D341Med (cell line): Measurements from ENCODE around the gene CABLES1.
"Not testable (repeated sequence)": the region's sequence is repeated elsewhere in the genome, so short reads cannot be mapped to it uniquely, and the experiment has no call there.

ENCODE experiments used
- DNase-seq: peaks from one replicate; pipeline ENCODE4 v3.0.0; 2012; ENCODE audit warnings: low spot score

Gene CABLES1

DNA sequence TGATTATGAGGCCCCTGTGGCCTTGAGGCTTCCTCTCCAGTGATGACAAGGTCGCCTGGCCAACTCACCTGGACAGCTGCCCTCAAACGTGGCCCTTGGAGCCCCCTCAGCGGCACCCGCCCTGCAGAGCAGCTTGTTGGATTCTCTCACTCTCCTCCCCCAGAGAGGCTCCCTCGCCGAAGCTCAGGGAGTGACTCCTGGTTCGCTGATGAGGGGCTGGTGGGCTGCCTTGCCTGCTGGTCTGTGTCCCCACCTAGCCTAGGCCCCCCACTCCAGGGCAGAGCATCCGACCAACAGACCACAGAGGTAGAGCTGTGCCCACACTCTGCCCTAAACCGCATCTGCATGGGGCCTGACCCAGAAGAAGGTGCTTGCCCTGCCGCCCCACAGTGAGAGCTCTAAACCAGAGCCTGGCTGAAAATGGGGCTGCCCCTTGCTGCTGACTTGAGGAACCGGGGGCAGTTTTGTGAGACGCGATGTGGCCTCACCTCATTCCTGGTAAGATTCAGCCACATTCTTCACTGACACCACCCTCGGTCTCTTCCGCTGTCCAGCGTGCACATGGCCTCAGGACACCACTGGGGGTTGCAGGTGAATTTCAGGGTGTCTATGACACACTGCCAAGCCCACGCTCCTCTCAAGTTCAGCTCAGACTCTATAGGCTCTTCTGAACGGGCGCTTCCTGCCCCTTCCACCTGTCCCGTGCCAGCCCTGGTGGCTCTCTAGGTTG is 131.6 kb downstream of the CABLES1 start:
- DNase-seq = no peak

DNA sequence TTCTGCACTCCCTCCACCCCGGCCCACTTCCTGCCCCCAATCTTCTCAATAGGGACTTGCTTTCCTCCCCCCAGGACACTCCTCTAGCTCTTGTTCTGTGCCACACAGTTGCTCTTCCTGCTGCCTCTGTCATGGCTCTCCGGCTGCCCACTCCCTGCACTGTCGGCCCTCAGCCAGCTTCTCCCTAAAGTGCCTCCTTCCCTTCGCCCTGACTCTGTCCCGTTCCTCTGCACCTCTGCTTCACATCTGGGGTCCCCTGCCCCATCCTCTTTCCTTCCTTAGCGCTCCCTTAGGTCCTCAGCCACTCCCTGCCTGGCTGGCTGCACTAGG is 132.1 kb downstream of the CABLES1 start:
- DNase-seq = no peak

DNA sequence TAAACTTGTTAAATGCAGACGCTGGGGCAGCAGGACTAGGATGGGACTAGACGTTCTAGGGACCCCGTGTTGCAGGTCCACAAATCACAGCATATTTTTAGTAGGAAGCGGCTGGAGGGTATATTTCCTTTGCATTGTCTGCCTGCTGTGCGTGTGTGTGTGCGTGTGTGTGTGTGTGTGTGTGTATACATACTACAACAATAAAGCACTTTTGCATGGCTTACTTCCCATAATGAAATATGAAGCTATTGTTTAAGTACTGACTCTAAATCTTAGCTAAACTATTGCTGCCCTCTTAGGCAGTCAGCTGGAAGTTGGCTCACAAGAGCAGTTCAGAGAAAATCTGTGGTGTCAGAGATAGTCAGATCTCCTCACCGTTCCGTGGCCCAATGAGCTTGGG is 133.4 kb downstream of the CABLES1 start:
- no peak for DNase-seq

DNA sequence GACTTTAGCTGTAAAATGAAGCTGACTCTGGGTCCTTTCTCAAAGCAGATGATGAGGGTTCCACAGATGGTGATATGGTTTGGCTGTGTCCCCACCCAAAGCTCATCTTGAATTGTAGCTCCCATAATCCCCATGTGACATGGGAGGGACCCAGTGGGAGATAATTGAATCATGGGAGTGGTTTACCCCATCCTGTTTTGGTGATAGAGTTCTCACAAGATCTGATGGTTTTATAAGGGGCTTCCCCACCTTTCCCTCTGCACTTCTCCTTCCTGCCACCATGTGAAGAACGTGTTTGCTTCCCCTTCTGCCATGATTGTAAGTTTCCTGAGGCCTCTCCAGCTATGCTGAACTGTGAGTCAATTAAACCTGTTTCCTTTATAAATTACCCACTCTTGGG is 133.8 kb downstream of the CABLES1 start:
- not testable (repeated sequence) for DNase-seq

- no peak for DNase-seq
Measured at GRCh38 chr18:23269928-23270327, 134.6 kb downstream of the CABLES1 start.

DNA sequence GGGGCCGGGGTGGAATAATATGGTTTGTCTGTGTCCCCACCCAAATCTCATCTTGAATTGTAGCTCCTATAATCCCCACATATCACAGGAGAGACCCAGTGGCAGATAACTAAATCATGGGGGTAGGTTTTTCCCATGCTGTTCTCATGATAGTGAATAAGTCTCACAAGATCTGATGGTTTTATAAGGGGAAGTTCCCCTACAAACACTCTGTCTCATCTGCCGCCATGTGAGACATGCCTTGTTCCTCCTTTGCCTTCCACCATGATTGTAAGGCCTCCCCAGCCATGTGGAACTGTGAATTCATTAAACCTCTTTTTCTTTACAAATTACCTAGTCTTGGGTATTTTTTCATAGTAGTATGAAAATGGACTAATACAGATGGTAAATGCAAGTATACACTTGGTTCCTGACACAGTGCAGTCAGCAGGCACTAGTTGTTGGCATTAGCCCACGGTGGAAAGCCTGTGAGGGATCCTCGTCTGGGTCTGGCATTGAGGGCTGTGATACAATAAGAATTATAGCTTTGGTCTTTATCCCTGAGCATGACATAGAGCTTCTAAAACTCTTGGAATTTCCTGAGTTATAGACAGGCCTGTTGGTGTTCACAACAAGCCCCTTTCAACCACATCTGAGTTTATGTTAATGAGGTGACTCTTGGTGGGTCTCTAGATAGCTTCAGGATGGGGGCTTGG is 135.8 kb downstream of the CABLES1 start:
- no peak for DNase-seq

GRCh38 chr18:23272498-23273232 is 137.4 kb downstream of the CABLES1 start:
- no peak for DNase-seq

GRCh38 chr18:23273443-23273966 is 138.2 kb downstream of the CABLES1 start:
- no peak for DNase-seq

DNA sequence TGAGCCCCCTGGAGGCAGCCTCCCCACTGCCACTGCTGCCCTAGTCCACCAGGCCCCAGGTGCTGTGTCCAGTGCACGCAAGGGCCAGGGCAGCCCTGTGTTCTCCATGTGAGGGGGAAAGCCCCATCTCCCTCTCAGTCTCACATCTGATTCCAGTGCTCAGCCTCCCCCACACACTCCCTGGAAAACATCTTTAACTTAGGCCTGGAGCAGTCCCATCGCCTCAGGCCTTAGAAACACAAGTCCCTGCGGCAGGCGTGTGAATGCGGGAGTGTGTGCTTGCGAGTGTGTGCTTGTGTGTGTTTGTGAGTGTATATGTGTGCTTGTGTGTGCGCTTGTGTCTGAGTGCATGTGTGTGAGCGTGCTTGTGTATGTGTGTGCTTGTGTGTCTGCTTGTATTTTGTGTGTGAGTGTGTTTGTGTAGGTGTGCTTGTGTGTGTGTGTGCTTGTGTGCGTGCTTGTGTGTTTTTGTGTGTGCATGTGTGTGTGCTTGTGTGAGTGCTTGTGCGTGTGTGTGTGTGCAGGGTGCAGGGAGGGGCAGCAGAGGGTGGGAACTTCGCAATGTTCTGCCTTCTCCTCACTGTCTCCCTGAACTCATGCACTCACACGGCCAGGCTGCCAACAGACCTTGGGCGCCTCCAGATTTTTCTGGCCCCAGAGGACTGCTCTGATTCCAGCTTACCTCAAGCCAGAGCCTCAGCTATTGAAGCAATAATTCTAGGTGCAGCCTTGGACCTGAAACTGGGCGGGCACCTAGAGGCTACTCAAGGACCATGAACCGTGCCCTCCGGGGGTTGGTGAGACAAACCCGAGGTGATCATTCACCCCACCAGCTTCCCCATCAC is 139.6 kb downstream of the CABLES1 start:
- no peak for DNase-seq

DNA sequence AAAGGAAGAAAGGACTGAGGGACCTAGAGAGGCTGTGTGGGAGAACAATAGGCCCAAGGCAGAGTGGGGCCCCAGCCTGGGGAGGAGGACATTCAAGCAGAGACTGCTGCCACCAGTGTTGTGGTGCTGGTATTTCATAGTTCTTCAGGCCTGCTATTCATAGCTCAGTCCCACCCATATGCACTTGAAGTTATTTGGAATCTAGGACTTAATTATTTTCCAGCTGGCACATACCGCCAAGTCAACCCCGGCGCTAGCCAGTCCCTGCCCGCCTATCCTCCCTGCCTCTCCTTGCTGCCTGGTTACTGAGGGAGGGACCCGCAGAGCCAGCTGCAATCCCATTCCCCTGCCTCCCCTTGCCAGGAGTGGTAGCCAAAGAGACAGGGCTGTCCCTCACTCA is 141.2 kb downstream of the CABLES1 start:
- DNase-seq = no peak

GRCh38 chr18:23277399-23277798 is 142.1 kb downstream of the CABLES1 start:
- no peak for DNase-seq

DNA sequence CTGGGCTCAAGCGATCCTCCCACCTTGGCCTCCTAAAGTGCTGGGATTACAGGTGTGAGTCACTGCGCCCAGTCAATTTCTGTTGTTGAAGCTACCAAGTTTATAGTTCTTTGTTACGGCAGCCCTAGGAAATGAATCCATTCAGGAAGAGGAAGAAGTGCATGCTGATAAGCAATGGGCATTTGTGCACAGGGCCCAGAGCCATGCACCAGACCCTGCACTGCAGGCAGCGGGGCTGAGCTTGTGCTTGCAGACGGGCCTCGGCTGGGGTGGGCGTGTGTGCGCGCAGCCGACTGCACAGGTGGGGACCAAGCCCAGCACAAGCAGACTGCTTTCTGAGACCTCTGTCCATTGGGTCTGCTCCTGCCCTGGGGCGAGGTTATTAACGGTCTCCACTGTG is 144.6 kb downstream of the CABLES1 start:
- no peak for DNase-seq

DNA sequence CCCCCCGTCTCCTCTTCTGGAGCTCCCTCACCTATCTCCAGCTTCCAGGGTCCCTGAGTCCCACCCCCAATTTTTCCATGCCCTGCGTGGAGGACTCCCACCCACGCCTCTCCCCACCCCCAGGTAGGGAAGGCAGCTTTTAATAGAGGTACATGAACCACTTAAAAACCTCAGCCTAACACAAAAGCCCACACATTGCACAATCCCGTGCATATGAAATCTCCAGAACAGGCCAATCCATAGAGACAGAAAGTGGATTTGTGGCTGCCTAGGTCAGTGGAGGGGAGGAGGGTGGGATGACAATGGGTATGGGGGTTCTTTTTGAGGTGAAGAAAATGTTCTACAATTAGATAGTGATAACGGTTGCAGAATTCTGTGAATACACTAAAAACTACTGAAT is 145.6 kb downstream of the CABLES1 start:
- DNase-seq = no peak

DNA sequence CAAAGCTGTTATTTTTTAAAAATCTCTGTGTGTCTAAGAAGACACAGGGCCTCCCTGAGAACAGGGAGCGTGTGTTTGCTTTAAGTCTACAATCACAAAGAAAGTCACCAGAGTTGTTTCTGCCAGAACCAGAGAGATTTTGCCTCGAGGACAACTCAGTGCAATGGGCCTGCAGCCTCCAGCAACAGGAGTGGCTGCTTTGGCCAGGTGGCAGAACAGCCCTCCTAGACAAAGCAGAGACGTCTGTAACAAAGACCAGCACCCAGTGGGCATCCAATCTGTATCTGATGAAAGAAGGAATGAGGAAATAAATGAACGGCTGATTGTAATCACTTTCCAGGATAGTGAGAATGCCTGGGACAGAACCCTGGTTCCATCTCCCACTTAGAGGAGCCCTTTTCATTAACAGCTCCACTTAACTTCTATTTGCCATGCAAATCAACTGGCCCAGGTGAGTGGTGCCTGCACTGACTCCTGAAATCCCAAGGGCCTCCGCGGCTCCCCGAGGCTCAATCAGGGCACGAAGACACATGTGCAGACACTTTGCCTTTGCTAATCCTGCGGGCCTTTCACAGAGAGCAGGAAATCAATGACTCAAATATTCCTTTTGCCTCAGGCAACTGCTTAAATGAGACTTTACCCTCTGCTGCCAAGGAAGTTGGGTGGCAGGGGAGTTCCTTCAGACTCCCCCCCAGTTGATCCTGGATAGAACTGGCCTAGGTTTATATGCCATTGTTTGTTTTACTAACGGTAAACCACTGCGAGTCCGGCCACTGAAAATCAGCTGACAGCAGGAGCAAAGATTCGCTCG is 146.5 kb downstream of the CABLES1 start:
- no peak for DNase-seq

GRCh38 chr18:23282437-23282781 is 147.1 kb downstream of the CABLES1 start:
- DNase-seq = no peak

DNA sequence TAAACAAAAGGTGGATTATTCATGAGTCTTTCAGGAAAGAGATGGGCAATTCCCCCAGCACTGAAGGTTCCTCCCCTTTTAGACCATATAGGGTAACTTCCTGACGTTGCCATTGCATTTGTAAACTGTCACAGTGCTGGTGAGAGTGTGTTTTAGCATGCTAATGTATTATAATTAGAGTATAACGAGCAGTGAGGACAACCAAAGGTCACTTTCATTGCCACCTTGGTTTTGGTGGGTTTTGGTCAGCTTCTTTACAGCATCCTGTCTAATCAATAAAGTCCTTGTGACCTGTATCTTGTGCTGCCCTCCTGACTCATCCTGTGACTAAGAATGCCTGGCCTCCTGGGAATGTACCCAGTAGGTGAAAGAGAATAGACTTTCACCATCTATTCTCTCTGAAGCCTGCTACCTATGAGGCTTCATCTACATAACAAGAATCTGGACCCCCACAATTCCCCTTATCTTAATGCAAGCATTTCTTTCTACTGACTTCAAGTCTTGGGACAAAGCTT is 148.7 kb downstream of the CABLES1 start:
- no peak for DNase-seq

- no peak for DNase-seq
Measured at GRCh38 chr18:23284629-23285028, 149.3 kb downstream of the CABLES1 start.

DNA sequence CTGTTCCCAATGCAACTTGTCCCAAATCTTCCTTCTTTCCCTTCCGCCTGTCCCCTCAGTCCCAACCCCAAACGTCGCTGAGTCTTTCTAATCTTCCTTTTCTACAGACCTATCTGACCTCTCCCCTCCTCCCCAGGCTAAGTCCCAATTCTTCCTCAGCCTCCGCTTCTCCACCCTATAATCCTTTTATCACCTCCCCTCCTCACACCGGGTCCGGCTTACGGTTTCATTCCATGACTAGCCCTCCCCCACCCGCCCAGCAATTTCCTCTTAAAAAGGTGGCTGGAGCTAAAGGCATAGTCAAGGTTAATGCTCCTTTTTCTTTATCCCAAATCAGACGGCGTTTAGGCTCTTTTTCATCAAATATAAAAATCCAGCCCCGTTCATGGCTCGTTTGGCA is 150.3 kb downstream of the CABLES1 start:
- DNase-seq = not testable (repeated sequence)

DNA sequence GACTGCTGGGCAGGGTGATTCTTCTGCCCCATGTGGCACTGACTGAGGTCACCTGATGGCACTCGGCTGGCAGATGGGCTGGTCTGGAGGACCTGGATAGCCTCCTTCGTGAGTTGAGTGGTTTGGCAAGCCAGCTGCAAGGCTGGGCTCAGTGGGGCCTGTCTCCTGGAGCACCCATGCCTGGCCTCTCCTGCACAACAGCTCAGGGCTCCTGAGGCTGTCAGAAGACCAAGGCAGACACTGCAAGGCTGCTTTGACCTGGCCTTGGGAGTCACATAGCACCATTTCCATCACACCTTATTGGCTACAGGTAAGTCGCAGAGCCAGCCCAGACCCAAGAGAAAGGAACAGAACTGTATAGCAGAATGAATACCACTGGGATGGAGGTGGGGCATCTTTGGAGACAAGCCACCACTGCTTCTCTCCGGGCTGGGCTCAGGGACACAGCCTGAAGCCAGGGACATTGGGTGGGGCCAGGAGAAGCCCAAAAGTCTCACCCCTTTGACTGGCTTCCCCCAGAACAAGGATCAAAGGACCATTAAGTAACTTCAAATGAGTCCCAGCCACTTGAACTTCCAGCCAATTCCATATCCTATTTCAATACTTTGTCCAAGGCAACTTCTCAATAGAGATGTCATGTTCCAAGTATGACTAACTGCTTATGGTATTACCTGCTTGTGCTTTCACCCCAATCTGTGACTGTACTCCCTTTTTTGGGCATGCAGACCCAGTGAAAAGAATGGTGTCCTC is 156.3 kb downstream of the CABLES1 start:
- no peak for DNase-seq

DNA sequence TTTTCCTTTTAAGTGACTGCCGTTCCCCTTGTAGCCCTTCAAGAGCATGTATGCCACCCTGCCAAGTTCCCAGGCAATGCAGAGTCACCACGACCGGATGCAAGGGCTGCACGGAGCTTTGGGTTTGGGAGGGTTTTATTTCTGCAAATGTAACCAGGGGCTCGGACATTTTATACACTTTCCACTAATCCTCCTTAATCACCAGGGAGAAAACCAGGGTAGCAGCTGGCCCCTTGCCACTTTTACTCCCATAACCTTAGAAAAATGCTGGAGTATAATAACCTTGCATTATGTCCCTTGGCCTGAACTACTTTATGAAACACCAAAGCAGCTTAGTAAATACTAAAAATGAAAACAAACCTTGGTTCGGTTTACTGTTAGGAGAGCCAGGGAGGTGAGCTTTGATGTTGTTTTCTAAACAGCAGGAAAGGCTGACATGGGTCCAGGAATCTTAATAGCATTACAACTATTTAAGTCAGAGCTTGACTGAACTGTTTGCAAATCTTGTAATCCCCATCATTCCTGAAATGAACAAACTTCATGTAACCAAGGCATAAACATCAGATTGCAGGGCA is 165.0 kb downstream of the CABLES1 start:
- peak; percentile 68 for DNase-seq
